HepG2 (cell line): ENCODE results near the gene TSPYL2.

Experiments
- ATM ChIP-seq: fragments of 450-650 bp; IDR thresholded peaks from 2 replicates; pipeline ENCODE4 v1.7.1; 2017; ENCODE audit warnings: mild to moderate bottlenecking, borderline replicate concordance
- DPF2 ChIP-seq: sonication (generic); formaldehyde crosslinking; IDR thresholded peaks from 2 replicates; pipeline ENCODE4 v1.4.0; 2020; ENCODE audit warnings: mild to moderate bottlenecking, low read depth, missing genetic modification reagents, borderline replicate concordance
- IRF2 ChIP-seq: IDR thresholded peaks from 2 replicates; pipeline ENCODE4 v1.6.1; 2018; ENCODE audit warnings: missing genetic modification reagents, missing compliant biosample characterization
- KAT2B ChIP-seq: fragments of 150-350 bp; IDR thresholded peaks from 2 replicates; pipeline ENCODE4 v1.6.1; 2014; ENCODE audit warnings: low read depth, low read length, borderline replicate concordance
- MAFF ChIP-seq: IDR thresholded peaks from 2 replicates; pipeline ENCODE4 v1.6.1; 2011; ENCODE audit warnings: low read depth, low read length, improper control_type of control experiment
- MEIS1 ChIP-seq: sonication (generic); formaldehyde crosslinking; IDR thresholded peaks from 2 replicates; pipeline ENCODE4 v1.9.0; 2021; ENCODE audit warnings: mild to moderate bottlenecking, missing genetic modification reagents, moderate library complexity, borderline replicate concordance
- POLR2A ChIP-seq, 2 experiments: IDR thresholded peaks; 2 replicates each; pipeline ENCODE4 v1.6.1; 2011; ENCODE audit warnings: low read depth in 2 of 2, low read length in 2 of 2, mild to moderate bottlenecking in 1 of 2, moderate library complexity in 1 of 2; ENCODE audit not compliant: insufficient read depth in 1 of 2
- POLR2AphosphoS5 ChIP-seq: IDR thresholded peaks from 2 replicates; pipeline ENCODE4 v1.6.1; 2012; ENCODE audit warnings: low read depth, low read length
- SETDB1 ChIP-seq: sonication (generic); formaldehyde crosslinking; IDR thresholded peaks from 2 replicates; pipeline ENCODE4 v1.5.1; 2020; ENCODE audit warnings: missing genetic modification reagents, mild to moderate bottlenecking, borderline replicate concordance
- SP1 ChIP-seq, 2 experiments: fragments of 450-650 bp in 1 of 2; sonication (generic) in 1 of 2; formaldehyde crosslinking in 1 of 2; IDR thresholded peaks; 2 replicates each; pipeline versions ENCODE4 v1.4.0 to v1.6.1; 2016 to 2020; ENCODE audit warnings: missing genetic modification reagents in 1 of 2
- YY1 ChIP-seq: IDR thresholded peaks from 2 replicates; pipeline ENCODE4 v1.6.1; 2011; ENCODE audit warnings: low read length, low read depth, moderate library complexity, mild to moderate bottlenecking; ENCODE audit not compliant: insufficient read depth, insufficient replicate concordance
- ZNF562 ChIP-seq: sonication (generic); formaldehyde crosslinking; IDR thresholded peaks from 2 replicates; pipeline ENCODE4 v1.8.0; 2022; ENCODE audit warnings: missing genetic modification reagents, borderline replicate concordance
- TF ChIP-seq, protein P1 (sequence below): sonication (generic); formaldehyde crosslinking; IDR thresholded peaks from 2 replicates; pipeline ENCODE4 v1.5.0; 2020; ENCODE audit warnings: mild to moderate bottlenecking, missing genetic modification reagents, moderate library complexity
- TF ChIP-seq, protein P2 (sequence below): sonication (generic); formaldehyde crosslinking; IDR thresholded peaks from 2 replicates; pipeline ENCODE4 v1.5.0; 2020; ENCODE audit warnings: missing genetic modification reagents

- TF ChIP-seq DPF2 (CRISPR knock-in tag) = no peak
- TF ChIP-seq YY1 = no peak
- no peak for TF ChIP-seq MAFF
- no peak for TF ChIP-seq POLR2A (IDR thresholded peaks at IDR 0.05; ENCODE audit: insufficient read depth in 1 of 2, low read depth in 2 of 2, low read length in 2 of 2)
- no peak for TF ChIP-seq SP1 (IDR thresholded peaks at IDR 0.05)
- TF ChIP-seq SP1 (CRISPR knock-in tag; IDR thresholded peaks at IDR 0.05) = no peak
- TF ChIP-seq KAT2B = no peak
- TF ChIP-seq, protein P1, sequence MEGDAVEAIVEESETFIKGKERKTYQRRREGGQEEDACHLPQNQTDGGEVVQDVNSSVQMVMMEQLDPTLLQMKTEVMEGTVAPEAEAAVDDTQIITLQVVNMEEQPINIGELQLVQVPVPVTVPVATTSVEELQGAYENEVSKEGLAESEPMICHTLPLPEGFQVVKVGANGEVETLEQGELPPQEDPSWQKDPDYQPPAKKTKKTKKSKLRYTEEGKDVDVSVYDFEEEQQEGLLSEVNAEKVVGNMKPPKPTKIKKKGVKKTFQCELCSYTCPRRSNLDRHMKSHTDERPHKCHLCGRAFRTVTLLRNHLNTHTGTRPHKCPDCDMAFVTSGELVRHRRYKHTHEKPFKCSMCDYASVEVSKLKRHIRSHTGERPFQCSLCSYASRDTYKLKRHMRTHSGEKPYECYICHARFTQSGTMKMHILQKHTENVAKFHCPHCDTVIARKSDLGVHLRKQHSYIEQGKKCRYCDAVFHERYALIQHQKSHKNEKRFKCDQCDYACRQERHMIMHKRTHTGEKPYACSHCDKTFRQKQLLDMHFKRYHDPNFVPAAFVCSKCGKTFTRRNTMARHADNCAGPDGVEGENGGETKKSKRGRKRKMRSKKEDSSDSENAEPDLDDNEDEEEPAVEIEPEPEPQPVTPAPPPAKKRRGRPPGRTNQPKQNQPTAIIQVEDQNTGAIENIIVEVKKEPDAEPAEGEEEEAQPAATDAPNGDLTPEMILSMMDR (CRISPR knock-in tag) = no peak
- TF ChIP-seq, protein P2, sequence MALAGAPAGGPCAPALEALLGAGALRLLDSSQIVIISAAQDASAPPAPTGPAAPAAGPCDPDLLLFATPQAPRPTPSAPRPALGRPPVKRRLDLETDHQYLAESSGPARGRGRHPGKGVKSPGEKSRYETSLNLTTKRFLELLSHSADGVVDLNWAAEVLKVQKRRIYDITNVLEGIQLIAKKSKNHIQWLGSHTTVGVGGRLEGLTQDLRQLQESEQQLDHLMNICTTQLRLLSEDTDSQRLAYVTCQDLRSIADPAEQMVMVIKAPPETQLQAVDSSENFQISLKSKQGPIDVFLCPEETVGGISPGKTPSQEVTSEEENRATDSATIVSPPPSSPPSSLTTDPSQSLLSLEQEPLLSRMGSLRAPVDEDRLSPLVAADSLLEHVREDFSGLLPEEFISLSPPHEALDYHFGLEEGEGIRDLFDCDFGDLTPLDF (CRISPR knock-in tag) = no peak
- no peak for TF ChIP-seq IRF2
- TF ChIP-seq POLR2AphosphoS5 = no peak
- no peak for TF ChIP-seq ATM
- TF ChIP-seq MEIS1 (CRISPR knock-in tag) = no peak
- TF ChIP-seq SETDB1 (CRISPR knock-in tag) = no peak
- no peak for TF ChIP-seq ZNF562 (CRISPR knock-in tag)
These were observed 7.2 kb upstream of the TSPYL2 start for GRCh38 chrX:53075011-53075410.
